IMR-90 (cell line): Measurements from ENCODE around the gene RGS7BP. TPM values are rescaled to one million over a fixed set of nuclear protein-coding genes. Genes with fewer than 3 reads are reported as not detected.
A peak's percentile ranks its signal among the peaks of the same experiment; 100 is the strongest.

Experiments used
- ATAC-seq: fragments of 200-7000 bp; cut with Tn5 transposase; 2 replicates; pipeline ENCODE4 v1.9.1; 2020; ENCODE audit warnings: low read depth, mild to moderate bottlenecking, moderate library complexity
- BruUV-seq: library from RNA; stranded (reverse); fragments of 400-500 nt; replicated peaks from 2 replicates; lab custom pipeline; 2021; lab: Mats Ljungman, UMichigan
- CTCF ChIA-PET: fragments of 300-600 bp; formaldehyde crosslinking; extraction: SDS; loops from one replicate; lab custom pipeline; 2021; ENCODE audit warnings: antibody characterized with exemption; lab: Yijun Ruan, JAX
- POLR2A ChIA-PET: fragments of 300-600 bp; sonication (Branson Sonifier 250); formaldehyde crosslinking; loops from one replicate; lab custom pipeline; 2022; ENCODE audit warnings: antibody characterized with exemption; ENCODE audit not compliant: unreplicated experiment; lab: Charles Lee
- DNase-seq: peaks from one replicate; pipeline ENCODE4 v3.0.0; 2013
- H2AFZ ChIP-seq: replicated peaks from 2 replicates; pipeline ENCODE3; 2013; ENCODE audit warnings: low read length, mild to moderate bottlenecking; ENCODE audit not compliant: poor library complexity
- H2AK5ac ChIP-seq: 2 replicates; pipeline ENCODE4 v1.6.1; 2013; ENCODE audit warnings: low read depth, low read length, inconsistent platforms
- H2AK9ac ChIP-seq: replicated peaks from 2 replicates; pipeline ENCODE3; 2013; ENCODE audit warnings: mild to moderate bottlenecking, low read depth, low read length, moderate library complexity; ENCODE audit not compliant: poor library complexity
- H2BK120ac ChIP-seq: 2 replicates; pipeline ENCODE4 v1.6.1; 2013; ENCODE audit warnings: low read depth, low read length, inconsistent platforms
- H2BK15ac ChIP-seq: 3 replicates; pipeline ENCODE4 v1.6.1; 2013; ENCODE audit warnings: low read depth, low read length, inconsistent platforms
- H2BK20ac ChIP-seq: 2 replicates; pipeline ENCODE4 v1.6.1; 2013; ENCODE audit warnings: low read depth, mild to moderate bottlenecking, inconsistent platforms, low read length, moderate library complexity
- H2BK5ac ChIP-seq: 2 replicates; pipeline ENCODE4 v1.6.1; 2013; ENCODE audit warnings: mild to moderate bottlenecking, low read depth, low read length, inconsistent platforms; ENCODE audit not compliant: poor library complexity, severe bottlenecking
- H3K14ac ChIP-seq: replicated peaks from 2 replicates; pipeline ENCODE4 v1.6.1; 2013; ENCODE audit warnings: low read depth, low read length, inconsistent platforms
- H3K18ac ChIP-seq: 2 replicates; pipeline ENCODE4 v1.6.1; 2013; ENCODE audit warnings: low read depth, low read length, control low read depth
- H3K23ac ChIP-seq: 2 replicates; pipeline ENCODE4 v1.6.1; 2013; ENCODE audit warnings: low read depth, low read length, inconsistent platforms
- H3K27ac ChIP-seq: 2 replicates; pipeline ENCODE4 v1.5.1; 2013; ENCODE audit warnings: mild to moderate bottlenecking, control low read depth, low read length; ENCODE audit not compliant: insufficient read depth
- H3K27me3 ChIP-seq: 2 replicates; pipeline ENCODE4 v1.6.1; 2013; ENCODE audit warnings: low read length; ENCODE audit not compliant: control insufficient read depth, insufficient read depth
- H3K36me3 ChIP-seq: 2 replicates; pipeline ENCODE4 v1.6.1; 2013; ENCODE audit warnings: low read length, mixed read lengths; ENCODE audit not compliant: control insufficient read depth, insufficient read depth
- H3K4ac ChIP-seq: 2 replicates; pipeline ENCODE4 v1.6.1; 2013; ENCODE audit warnings: low read depth, low read length, inconsistent platforms
- H3K4me1 ChIP-seq: 2 replicates; pipeline ENCODE4 v1.6.1; 2013; ENCODE audit warnings: low read length, mixed read lengths; ENCODE audit not compliant: control insufficient read depth, insufficient read depth
- H3K4me2 ChIP-seq: 2 replicates; pipeline ENCODE4 v1.6.1; 2013; ENCODE audit warnings: low read depth, mild to moderate bottlenecking, control low read depth, low read length, moderate library complexity
- H3K4me3 ChIP-seq: 2 replicates; pipeline ENCODE4 v1.5.1; 2013; ENCODE audit warnings: low read depth, mild to moderate bottlenecking, control low read depth, low read length, moderate library complexity; ENCODE audit not compliant: insufficient read depth
- H3K56ac ChIP-seq: 2 replicates; pipeline ENCODE4 v1.6.1; 2013; ENCODE audit warnings: low read length, inconsistent platforms; ENCODE audit not compliant: insufficient read depth; ENCODE audit errors: extremely low read depth
- H3K79me1 ChIP-seq, 2 experiments: 2 replicates each; pipeline ENCODE4 v1.6.1; 2013; ENCODE audit warnings: low read length in 2 of 2, inconsistent platforms in 1 of 2, low read depth in 1 of 2
- H3K9ac ChIP-seq: 2 replicates; pipeline ENCODE4 v1.6.1; 2013; ENCODE audit warnings: low read depth, low read length, control low read depth
- H3K9me1 ChIP-seq: 2 replicates; pipeline ENCODE4 v1.6.1; 2013; ENCODE audit warnings: low read length, inconsistent platforms; ENCODE audit not compliant: insufficient read depth
- H3K9me3 ChIP-seq: 2 replicates; pipeline ENCODE4 v1.6.1; 2013; ENCODE audit warnings: low read length; ENCODE audit not compliant: control insufficient read depth, insufficient read depth
- H4K20me1 ChIP-seq: 2 replicates; pipeline ENCODE4 v1.6.1; 2013; ENCODE audit warnings: low read length, inconsistent platforms; ENCODE audit not compliant: insufficient read depth
- H4K5ac ChIP-seq: 2 replicates; pipeline ENCODE4 v1.6.1; 2013; ENCODE audit warnings: mild to moderate bottlenecking, low read depth, low read length, control low read depth
- H4K8ac ChIP-seq, 2 experiments: 2 replicates each; pipeline ENCODE4 v1.6.1; 2013; ENCODE audit warnings: low read depth in 2 of 2, low read length in 2 of 2, control low read depth in 1 of 2, inconsistent platforms in 1 of 2
- H4K91ac ChIP-seq: 2 replicates; pipeline ENCODE4 v1.6.1; 2013; ENCODE audit warnings: low read depth, low read length, inconsistent platforms; ENCODE audit not compliant: insufficient read depth
- CEBPB ChIP-seq: IDR thresholded peaks from 2 replicates; pipeline ENCODE4 v1.6.1; 2012; ENCODE audit warnings: low read depth, low read length, improper control_type of control experiment
- FOS ChIP-seq: fragments of 150-350 bp; IDR thresholded peaks from 2 replicates; pipeline ENCODE4 v1.6.1; 2016; ENCODE audit warnings: low read depth, low read length
- MAZ ChIP-seq: IDR thresholded peaks from 2 replicates; pipeline ENCODE4 v1.6.1; 2012; ENCODE audit warnings: low read depth, mild to moderate bottlenecking, low read length, improper control_type of control experiment, moderate library complexity, borderline replicate concordance
- MXI1 ChIP-seq: IDR thresholded peaks from 2 replicates; pipeline ENCODE4 v1.6.1; 2012; ENCODE audit warnings: low read depth, mild to moderate bottlenecking, low read length, moderate library complexity, borderline replicate concordance
- NFE2L2 ChIP-seq: fragments of 150-350 bp; IDR thresholded peaks from 2 replicates; pipeline ENCODE4 v1.6.1; 2016; ENCODE audit warnings: low read depth, mild to moderate bottlenecking, low read length
- RAD21 ChIP-seq: IDR thresholded peaks from 2 replicates; pipeline ENCODE4 v1.6.1; 2012; ENCODE audit warnings: low read length, improper control_type of control experiment
- RFX5 ChIP-seq: IDR thresholded peaks from 2 replicates; pipeline ENCODE4 v1.8.0; 2012; ENCODE audit warnings: low read depth, mild to moderate bottlenecking, low read length, moderate library complexity
- SMC3 ChIP-seq: fragments of 150-350 bp; IDR thresholded peaks from 2 replicates; pipeline ENCODE4 v1.6.1; 2016; ENCODE audit warnings: low read depth, mild to moderate bottlenecking, antibody characterized with exemption, low read length, moderate library complexity
- WGBS, 2 experiments: methylation state at CpG; one replicate each; pipeline versions ENCODE4 v1.1.5 to v1.1.7; 2013; ENCODE audit warnings: missing lambda C conversion rate in 2 of 2; ENCODE audit not compliant: insufficient read length in 1 of 2; ENCODE audit errors: extremely low coverage in 2 of 2; 5-methylcytosine and 5-hydroxymethylcytosine counted together
- dilution Hi-C: fragments of 300-500 bp; cut with HindIII; formaldehyde crosslinking; loops from one replicate; pipeline ENCODE4 v1.14.3; 2018; ENCODE audit warnings: low sequenced_read_pairs; ENCODE audit not compliant: unreplicated experiment
- in situ Hi-C: fragments of 300-500 bp; cut with MboI; formaldehyde crosslinking; loops from 3 replicates; pipeline ENCODE4 v1.14.3; 2019; ENCODE audit warnings: low sequenced_read_pairs, inconsistent platforms, mixed read lengths
- intact Hi-C: fragments of 100-400 bp; cut with micrococcal nuclease; formaldehyde crosslinking; loops from 2 replicates; pipeline ENCODE4 v1.10.0; 2022
- polyA plus RNA-seq, 3 experiments: library from polyadenylated mRNA; depleted of rRNA; stranded (reverse); fragments of >200 nt; gene quantifications; 2 replicates each; pipeline ENCODE4 v1.2.3, GENCODE V29; 2012; ENCODE audit warnings: low replicate concordance in 1 of 3
- total RNA-seq: library from RNA; depleted of rRNA; stranded (reverse); fragments of >200 nt; gene quantifications from 2 replicates; pipeline ENCODE4 v1.2.3, GENCODE V29; 2012
- TF ChIP-seq, protein P1 (sequence below): fragments of 150-350 bp; IDR thresholded peaks from 2 replicates; pipeline ENCODE4 v1.6.1; 2017; ENCODE audit warnings: mild to moderate bottlenecking, antibody characterized with exemption, low read length, low read depth
- TF ChIP-seq, protein P2 (sequence below): fragments of 150-350 bp; IDR thresholded peaks from 2 replicates; pipeline ENCODE4 v1.6.1; 2016; ENCODE audit warnings: low read depth, mild to moderate bottlenecking, low read length, moderate library complexity, borderline replicate concordance

Gene RGS7BP
- total and polyA plus RNA-seq, 2 of the 4 experiments (the other 2 are of a cell fraction) = not detected

DNA sequence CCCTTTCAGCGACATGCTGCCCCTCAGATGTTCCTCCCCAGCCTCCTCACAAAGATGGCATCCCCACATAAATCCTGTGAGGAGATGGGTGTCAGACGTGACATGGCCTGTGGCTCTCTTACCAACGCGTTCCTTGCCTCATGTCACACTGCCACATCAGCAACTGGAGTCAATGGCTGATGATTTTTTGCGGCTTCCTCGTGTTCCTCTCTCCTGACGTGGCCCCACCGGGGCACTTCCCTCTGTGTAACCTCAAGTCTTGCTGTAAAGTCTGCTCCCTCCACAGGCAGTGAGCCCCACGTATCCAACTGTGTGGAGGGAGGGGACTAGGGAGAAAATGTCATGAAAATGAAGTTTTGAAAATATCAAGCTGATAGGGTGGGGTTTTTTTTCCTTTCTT is 131.3 kb downstream of the RGS7BP start:
- Histone ChIP-seq H2AK9ac (no peak overlapping the region), H3K9me3 (no peaks in the 10 kb centered on the region), H3K27me3 (peaks cover 7% of the 10 kb centered on the region), H2BK15ac (no peak overlapping the region), H3K56ac (no peak overlapping the region), H4K8ac (no peak overlapping the region), H3K4me3 (no peak overlapping the region), H3K4ac (no peak overlapping the region), H2BK20ac (no peak overlapping the region), H2BK5ac (no peak overlapping the region), H3K36me3 (no peaks in the 10 kb centered on the region), H2AFZ (peak overlapping the region; percentile 64), H4K20me1 (no peaks in the 10 kb centered on the region), H4K91ac (no peak overlapping the region), H2AK5ac (no peak overlapping the region), H3K4me1 (no peaks in the 10 kb centered on the region; the same call in 1 of the 2 replicates), H3K4me2 (no peak overlapping the region), H3K18ac (no peak overlapping the region), H3K14ac (no peak overlapping the region), H3K9me1 (no peaks in the 10 kb centered on the region), H3K23ac (no peak overlapping the region), H2BK120ac (no peak overlapping the region), H3K79me1 (no peaks in the 10 kb centered on the region), H3K27ac (no peak overlapping the region), H3K9ac (no peak overlapping the region), H4K5ac (no peak overlapping the region)
- ChIA-PET CTCF (no interaction called here), POLR2A (no interaction called here)
- intact Hi-C loops = loop anchor here (5.0 to 10.0 kb wide), 3 partner anchors 130 to 928 kb away; partner anchors contain the start of genes CENPK, CWC27, PPWD1 and SREK1IP1
- in situ Hi-C loops = loop anchor here (10.0 kb wide), 1 partner anchor 848 kb away; the partner anchor contains the start of gene ADAMTS6
- DNase-seq (no peak), ATAC-seq (no peak)
- no TSS peak for BruUV-seq
- TF ChIP-seq RAD21 = no peak
- TF ChIP-seq, protein P1, sequence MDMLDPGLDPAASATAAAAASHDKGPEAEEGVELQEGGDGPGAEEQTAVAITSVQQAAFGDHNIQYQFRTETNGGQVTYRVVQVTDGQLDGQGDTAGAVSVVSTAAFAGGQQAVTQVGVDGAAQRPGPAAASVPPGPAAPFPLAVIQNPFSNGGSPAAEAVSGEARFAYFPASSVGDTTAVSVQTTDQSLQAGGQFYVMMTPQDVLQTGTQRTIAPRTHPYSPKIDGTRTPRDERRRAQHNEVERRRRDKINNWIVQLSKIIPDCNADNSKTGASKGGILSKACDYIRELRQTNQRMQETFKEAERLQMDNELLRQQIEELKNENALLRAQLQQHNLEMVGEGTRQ = no peak
- TF ChIP-seq, protein P2, sequence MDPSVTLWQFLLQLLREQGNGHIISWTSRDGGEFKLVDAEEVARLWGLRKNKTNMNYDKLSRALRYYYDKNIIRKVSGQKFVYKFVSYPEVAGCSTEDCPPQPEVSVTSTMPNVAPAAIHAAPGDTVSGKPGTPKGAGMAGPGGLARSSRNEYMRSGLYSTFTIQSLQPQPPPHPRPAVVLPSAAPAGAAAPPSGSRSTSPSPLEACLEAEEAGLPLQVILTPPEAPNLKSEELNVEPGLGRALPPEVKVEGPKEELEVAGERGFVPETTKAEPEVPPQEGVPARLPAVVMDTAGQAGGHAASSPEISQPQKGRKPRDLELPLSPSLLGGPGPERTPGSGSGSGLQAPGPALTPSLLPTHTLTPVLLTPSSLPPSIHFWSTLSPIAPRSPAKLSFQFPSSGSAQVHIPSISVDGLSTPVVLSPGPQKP = no peak
- no peak for TF ChIP-seq MAZ
- no peak for TF ChIP-seq NFE2L2
- TF ChIP-seq FOS = no peak
- TF ChIP-seq MXI1 = no peak
- no peak for TF ChIP-seq RFX5
- no peak for TF ChIP-seq CEBPB
- no peak for TF ChIP-seq SMC3
- dilution Hi-C loops = no loop called here
- WGBS, 2 experiments = no CpG with 5 or more reads among the region's 9 CpGs
